ENCODE measurements around the gene E4F1. TPM values are rescaled to one million over a fixed set of nuclear protein-coding genes. Genes with fewer than 3 reads are reported as not detected.
A peak's percentile ranks its signal among the peaks of the same experiment; 100 is the strongest.
"Not testable (repeated sequence)": the region's sequence is repeated elsewhere in the genome, so short reads cannot be mapped to it uniquely, and the experiment has no call there.

E4F1 gene
- total and polyA plus RNA-seq, 7 donors = 10.8 to 26.9 (median 19.4) TPM

DNA sequence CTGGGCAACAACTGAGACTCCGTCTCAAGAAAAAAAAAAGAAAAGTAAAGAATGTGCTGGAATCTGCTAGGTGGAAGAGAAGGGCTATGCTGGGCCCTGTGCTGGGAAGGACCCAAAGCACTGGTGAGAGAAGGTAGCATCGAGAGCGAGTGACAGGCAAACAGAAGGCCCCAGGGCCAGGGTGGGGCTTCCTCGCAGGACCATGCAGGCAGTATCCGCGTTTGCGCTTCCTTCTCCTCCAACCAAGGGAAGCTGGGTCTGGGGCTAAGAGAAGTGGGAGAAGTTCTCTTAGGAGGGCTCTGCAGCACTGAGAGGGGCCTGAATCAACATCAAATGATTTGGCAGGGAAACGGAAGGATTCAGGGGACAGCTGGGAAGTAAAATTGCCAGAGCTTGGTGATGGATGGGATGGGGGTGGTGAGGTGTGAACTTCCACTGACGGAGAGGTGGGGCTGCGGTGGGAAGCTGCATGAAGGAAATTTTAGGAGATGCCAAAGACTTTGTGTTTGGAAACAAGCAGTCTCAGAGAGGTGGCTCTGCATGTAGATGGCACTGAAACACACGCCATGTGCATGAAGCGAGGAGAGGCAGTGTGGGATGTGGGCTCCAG is 33.2 kb downstream of the E4F1 start:
- H3K36me3 ChIP-seq = peaks cover 47 to 92% (median 75%) of the 10 kb centered on the region in 4 donors
- intact Hi-C loops (cut with DNase I) = no loop called here
- 92 to 93% methylated on average over 12 of the region's 12 CpGs for WGBS, 2 donors
- H3K4me1 ChIP-seq = peaks cover 0 to 7% (median 5%) of the 10 kb centered on the region in 4 donors
- no peak overlapping the region for H3K4me3 ChIP-seq
- no peak for TF ChIP-seq POLR2A (IDR thresholded peaks at IDR 0.05)
- TF ChIP-seq EP300 (IDR thresholded peaks at IDR 0.05) = no peak
- no peak for TF ChIP-seq POLR2AphosphoS5 (IDR thresholded peaks at IDR 0.05)
- TF ChIP-seq, protein P1, sequence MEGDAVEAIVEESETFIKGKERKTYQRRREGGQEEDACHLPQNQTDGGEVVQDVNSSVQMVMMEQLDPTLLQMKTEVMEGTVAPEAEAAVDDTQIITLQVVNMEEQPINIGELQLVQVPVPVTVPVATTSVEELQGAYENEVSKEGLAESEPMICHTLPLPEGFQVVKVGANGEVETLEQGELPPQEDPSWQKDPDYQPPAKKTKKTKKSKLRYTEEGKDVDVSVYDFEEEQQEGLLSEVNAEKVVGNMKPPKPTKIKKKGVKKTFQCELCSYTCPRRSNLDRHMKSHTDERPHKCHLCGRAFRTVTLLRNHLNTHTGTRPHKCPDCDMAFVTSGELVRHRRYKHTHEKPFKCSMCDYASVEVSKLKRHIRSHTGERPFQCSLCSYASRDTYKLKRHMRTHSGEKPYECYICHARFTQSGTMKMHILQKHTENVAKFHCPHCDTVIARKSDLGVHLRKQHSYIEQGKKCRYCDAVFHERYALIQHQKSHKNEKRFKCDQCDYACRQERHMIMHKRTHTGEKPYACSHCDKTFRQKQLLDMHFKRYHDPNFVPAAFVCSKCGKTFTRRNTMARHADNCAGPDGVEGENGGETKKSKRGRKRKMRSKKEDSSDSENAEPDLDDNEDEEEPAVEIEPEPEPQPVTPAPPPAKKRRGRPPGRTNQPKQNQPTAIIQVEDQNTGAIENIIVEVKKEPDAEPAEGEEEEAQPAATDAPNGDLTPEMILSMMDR (IDR thresholded peaks at IDR 0.05) = no peak
- H3K27me3 ChIP-seq = no peaks in the 10 kb centered on the region
- no peak overlapping the region for H3K27ac ChIP-seq
- H3K9me3 ChIP-seq = no peaks in the 10 kb centered on the region
- no peak for DNase-seq

DNA sequence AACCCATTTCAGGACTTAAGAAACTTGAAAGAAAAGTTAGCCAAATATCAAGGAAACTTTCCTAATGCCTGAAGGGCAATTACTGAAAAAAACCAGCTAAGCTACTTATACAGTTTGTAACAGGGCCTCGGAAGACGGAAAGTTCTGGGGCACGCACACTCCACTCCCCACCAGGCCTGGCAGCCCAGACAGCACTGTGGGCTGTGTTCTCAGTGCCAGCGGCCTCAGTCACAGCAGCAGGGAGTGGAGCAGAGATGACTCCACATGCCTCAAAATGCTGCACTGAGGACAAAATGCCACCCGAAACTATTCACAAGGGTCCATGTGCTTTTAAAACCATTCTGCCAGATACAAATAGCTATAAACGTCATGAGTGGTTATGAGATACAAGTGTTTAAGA is 34.3 kb downstream of the E4F1 start:
- H3K27ac ChIP-seq = no peak overlapping the region
- TF ChIP-seq POLR2A (IDR thresholded peaks at IDR 0.05) = no peak
- no peak for TF ChIP-seq POLR2AphosphoS5 (IDR thresholded peaks at IDR 0.05)
- TF ChIP-seq, protein P1 (IDR thresholded peaks at IDR 0.05) = no peak
- TF ChIP-seq EP300 (IDR thresholded peaks at IDR 0.05) = no peak
- no peaks in the 10 kb centered on the region for H3K9me3 ChIP-seq
- no peaks in the 10 kb centered on the region for H3K4me1 ChIP-seq
- peaks cover 51 to 100% (median 86%) of the 10 kb centered on the region in 4 donors for H3K36me3 ChIP-seq
- no peak overlapping the region for H3K4me3 ChIP-seq
- no peak for DNase-seq
- H3K27me3 ChIP-seq = no peaks in the 10 kb centered on the region
- WGBS, 2 donors = 91 to 94% methylated on average over 6 of the region's 6 CpGs
- intact Hi-C loops (cut with DNase I) = no loop called here

DNA sequence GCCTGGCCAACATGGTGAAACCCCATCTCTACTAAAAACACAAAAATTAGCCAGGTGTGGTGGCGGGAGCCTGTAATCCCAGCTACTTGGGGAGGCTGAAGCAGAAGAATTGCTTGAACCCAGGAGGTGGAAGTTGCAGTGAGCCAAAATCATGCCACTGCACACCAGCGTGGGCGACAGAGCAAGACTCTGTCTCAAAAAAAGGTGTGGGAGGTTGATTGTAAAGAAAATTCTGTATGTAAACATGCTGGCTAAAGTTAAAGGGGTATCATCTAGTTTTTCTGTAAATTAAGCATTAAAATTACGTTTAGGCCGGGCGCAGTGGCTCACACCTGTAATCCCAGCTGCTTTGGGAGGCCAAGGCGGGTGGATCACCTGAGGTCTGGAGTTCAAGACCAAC is 35.1 kb downstream of the E4F1 start:
- H3K4me1 ChIP-seq; H3K9me3 ChIP-seq; H3K27ac ChIP-seq; intact Hi-C loops (cut with DNase I); H3K27me3 ChIP-seq; DNase-seq; H3K4me3 ChIP-seq: not testable (repeated sequence)
- WGBS, 2 donors = 96% methylated on average over 7 of the region's 7 CpGs
- peaks cover 47 to 100% (median 87%) of the 10 kb centered on the region in 4 donors for H3K36me3 ChIP-seq

DNA sequence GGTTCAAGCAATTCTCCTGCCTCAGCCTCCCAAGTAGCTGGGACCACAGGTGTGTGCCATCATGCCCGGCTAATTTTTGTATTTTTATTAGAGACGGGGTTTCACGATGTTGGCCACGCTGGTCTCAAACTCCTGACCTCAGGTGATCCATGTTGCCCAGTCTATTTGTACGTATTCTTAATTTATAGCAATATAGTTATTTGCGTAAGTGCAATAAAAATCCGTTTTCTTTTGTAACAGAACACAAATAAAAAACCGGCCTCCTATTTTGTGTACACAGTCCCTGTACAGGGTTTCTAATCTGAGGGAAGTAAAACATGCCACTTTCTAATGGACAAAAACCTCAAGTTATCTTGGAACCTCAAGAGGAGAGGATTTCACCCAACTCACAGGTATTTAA is 36.9 kb downstream of the E4F1 start:
- 66 to 87% methylated on average over 8 of the region's 8 CpGs for WGBS, 2 donors
- intact Hi-C loops (cut with DNase I) = no loop called here
- TF ChIP-seq POLR2AphosphoS5 (IDR thresholded peaks at IDR 0.05) (no peak), EP300 (IDR thresholded peaks at IDR 0.05) (no peak), POLR2A (IDR thresholded peaks at IDR 0.05) (no peak)
- TF ChIP-seq, protein P1 (IDR thresholded peaks at IDR 0.05) = no peak

DNA sequence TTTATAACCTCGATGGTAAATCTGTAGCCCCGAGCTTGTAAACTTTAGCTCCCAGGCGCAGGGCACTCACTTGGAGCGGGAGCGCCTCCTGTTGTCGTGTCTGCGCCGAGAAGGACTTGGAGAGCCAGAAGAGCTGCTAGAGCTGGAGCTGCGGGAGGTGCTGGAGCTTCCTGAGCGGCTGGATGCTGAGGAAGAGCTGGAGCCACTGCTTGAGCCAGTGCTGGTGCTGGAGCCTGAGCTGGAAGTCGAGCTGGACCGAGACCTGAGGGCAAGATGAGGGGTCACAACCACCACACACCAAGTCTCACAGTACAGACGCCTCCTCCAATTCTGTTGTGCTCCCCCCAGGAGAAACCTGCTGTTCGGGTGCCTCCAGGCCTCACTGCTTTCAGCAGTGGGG is 39.6 kb downstream of the E4F1 start:
- DNase-seq; H3K9me3 ChIP-seq; H3K4me3 ChIP-seq; H3K27me3 ChIP-seq; intact Hi-C loops (cut with DNase I); H3K27ac ChIP-seq: not testable (repeated sequence)
- Histone ChIP-seq H3K36me3 (peaks cover 14 to 64% (median 47%) of the 10 kb centered on the region in 4 donors), H3K4me1 (peaks cover 0 to 26% (median 19%) of the 10 kb centered on the region in 4 donors)
- WGBS, 2 donors = 81 to 89% methylated on average over 14 of the region's 14 CpGs

More for the DNA sequence above, 36.9 kb downstream of the E4F1 start:
- H3K9me3 ChIP-seq = no peaks in the 10 kb centered on the region
- peaks cover 34 to 92% (median 72%) of the 10 kb centered on the region in 4 donors for H3K36me3 ChIP-seq
- DNase-seq = no peak
- no peak overlapping the region for H3K4me3 ChIP-seq
- H3K27me3 ChIP-seq = no peaks in the 10 kb centered on the region
- no peak overlapping the region for H3K27ac ChIP-seq
- H3K4me1 ChIP-seq = peaks cover 0 to 7% (median under 1%) of the 10 kb centered on the region in 4 donors

DNA sequence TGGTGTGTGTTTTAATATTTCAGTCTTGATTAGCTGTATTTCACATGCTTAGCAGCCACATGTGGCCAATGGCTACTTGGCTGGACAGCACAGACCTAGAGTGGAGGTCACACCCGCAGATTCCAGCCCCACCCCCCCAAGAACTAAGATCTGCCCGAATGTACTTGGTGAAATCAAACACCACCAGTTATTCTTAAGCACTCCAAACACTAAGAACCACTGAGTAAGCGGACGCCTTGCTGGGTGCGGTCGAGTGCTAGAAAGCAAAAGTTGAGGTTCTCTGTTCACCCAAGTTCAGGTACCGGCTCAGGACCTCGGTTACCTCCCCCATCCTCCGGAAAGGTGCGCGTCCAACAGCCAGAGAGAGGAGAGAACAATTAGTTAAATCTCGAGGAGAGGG is 43.5 kb downstream of the E4F1 start:
- Histone ChIP-seq H3K4me3 (peak overlapping the region; percentile 70 to 90 (median 78)), H3K4me1 (peaks cover 0 to 51% (median 35%) of the 10 kb centered on the region in 4 donors), H3K36me3 (peaks cover 1 to 26% (median 17%) of the 10 kb centered on the region in 4 donors), H3K27ac (peak overlapping the region in 3 of 4 donors; percentile 87 to 97 (median 95))
- H3K9me3 ChIP-seq, DNase-seq, H3K27me3 ChIP-seq: not testable (repeated sequence)
- intact Hi-C loops (cut with DNase I) = loop anchor here (5.0 kb wide), 3 partner anchors 45 to 960 kb away; partner anchors contain the start of genes E4F1 and UBE2I
- WGBS, 2 donors = 1 to 7% methylated on average over 11 of the region's 12 CpGs

DNA sequence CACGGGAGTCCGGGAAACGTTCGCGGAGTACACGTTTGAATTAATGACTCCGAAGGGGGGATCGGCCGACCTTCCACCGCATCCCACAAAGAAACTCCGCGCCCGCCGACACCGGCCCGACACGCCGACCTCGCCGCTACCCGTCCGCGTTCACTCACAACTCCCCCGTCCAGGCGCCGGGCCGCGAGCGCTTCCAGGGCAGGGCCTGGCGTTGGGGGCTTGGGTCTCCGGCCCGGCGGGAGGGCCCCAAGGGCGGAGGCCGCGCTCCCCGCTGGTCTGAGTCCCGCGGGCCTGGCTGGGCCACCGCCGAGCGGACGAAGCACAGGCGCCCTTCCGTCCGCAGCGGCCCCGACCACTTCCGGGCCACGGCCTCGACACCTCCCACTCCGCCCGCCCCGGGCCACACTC is 44.1 kb downstream of the E4F1 start:
- Histone ChIP-seq H3K27ac (peak overlapping the region; percentile 87 to 98 (median 96)), H3K36me3 (peaks cover 0 to 20% (median 10%) of the 10 kb centered on the region in 4 donors), H3K4me3 (peak overlapping the region; percentile 70 to 90 (median 78)), H3K4me1 (peaks cover 0 to 52% (median 35%) of the 10 kb centered on the region in 4 donors)
- intact Hi-C loops (cut with DNase I) = loop anchor here (5.0 kb wide), 3 partner anchors 45 to 960 kb away; partner anchors contain the start of genes E4F1 and UBE2I
- not testable (repeated sequence) for H3K27me3 ChIP-seq, H3K9me3 ChIP-seq, DNase-seq
- 0 to 1% methylated on average over 54 of the region's 54 CpGs for WGBS, 2 donors
